Caco-2 (cell line): Measurements from ENCODE around the gene DOCK9. TPM values are rescaled to one million over a fixed set of nuclear protein-coding genes. Genes with fewer than 3 reads are reported as not detected.

ENCODE experiments used
- BruUV-seq: library from RNA; stranded (reverse); fragments of 400-500 nt; replicated peaks from 2 replicates; lab custom pipeline; 2021; lab: Mats Ljungman, UMichigan
- CTCF ChIA-PET: fragments of 300-600 bp; sonication (Branson Sonifier 250); formaldehyde crosslinking; loops from one replicate; lab custom pipeline; 2022; ENCODE audit warnings: antibody characterized with exemption; lab: Charles Lee
- POLR2A ChIA-PET: fragments of 300-600 bp; sonication (Branson Sonifier 250); formaldehyde crosslinking; loops from one replicate; lab custom pipeline; 2022; ENCODE audit warnings: antibody characterized with exemption; lab: Charles Lee
- DNase-seq, 2 experiments: peaks; one replicate each; pipeline versions ENCODE4 v3.0.0 to v3.0.0-alpha.2; 2020 to 2022
- H3K27me3 ChIP-seq: replicated peaks from 2 replicates; pipeline ENCODE4 v1.6.0; 2011; ENCODE audit warnings: low read length; ENCODE audit not compliant: control insufficient read depth, insufficient read depth
- H3K36me3 ChIP-seq: 2 replicates; pipeline ENCODE4 v1.5.1; 2011; ENCODE audit warnings: low read length; ENCODE audit not compliant: control insufficient read depth, insufficient read depth
- H3K4me1 ChIP-seq: fragments of 250-450 bp; sonication (Bioruptor Pico); 2 replicates; pipeline ENCODE4 v1.5.1; 2020; ENCODE audit warnings: mild to moderate bottlenecking
- H3K4me3 ChIP-seq: 2 replicates; pipeline ENCODE4 v1.5.1; 2011; ENCODE audit warnings: low read depth, mild to moderate bottlenecking, control low read depth, low read length
- H3K9me3 ChIP-seq: fragments of 250-450 bp; sonication (Bioruptor Pico); 2 replicates; pipeline ENCODE4 v1.5.1; 2020; ENCODE audit warnings: mild to moderate bottlenecking, moderate library complexity
- H3K27ac Mint-ChIP-seq: one replicate; pipeline ENCODE4 v1.8.0; 2022; ENCODE audit warnings: mixed read lengths; ENCODE audit not compliant: unreplicated experiment
- H3K27me3 Mint-ChIP-seq: one replicate; pipeline ENCODE4 v1.8.0; 2022; ENCODE audit warnings: mixed read lengths; ENCODE audit not compliant: insufficient read depth, unreplicated experiment
- H3K36me3 Mint-ChIP-seq: one replicate; pipeline ENCODE4 v1.8.0; 2022; ENCODE audit warnings: mild to moderate bottlenecking, mixed read lengths; ENCODE audit not compliant: insufficient read depth, unreplicated experiment
- H3K4me1 Mint-ChIP-seq: one replicate; pipeline ENCODE4 v1.8.0; 2022; ENCODE audit warnings: low read depth, mixed read lengths; ENCODE audit not compliant: unreplicated experiment
- H3K4me3 Mint-ChIP-seq: one replicate; pipeline ENCODE4 v1.8.0; 2022; ENCODE audit warnings: mild to moderate bottlenecking, moderate library complexity, mixed read lengths; ENCODE audit not compliant: unreplicated experiment
- H3K9me3 Mint-ChIP-seq: one replicate; pipeline ENCODE4 v1.8.0; 2022; ENCODE audit warnings: mixed read lengths; ENCODE audit not compliant: unreplicated experiment
- intact Hi-C: fragments of 100-400 bp; cut with micrococcal nuclease; formaldehyde crosslinking; loops from one replicate; pipeline ENCODE4 v1.10.0; 2022; ENCODE audit not compliant: unreplicated experiment
- total RNA-seq: library from RNA; stranded (reverse); gene quantifications from 2 replicates; pipeline ENCODE4 v1.2.3, GENCODE V29; 2022
- TF ChIP-seq, protein P1 (sequence below), 2 experiments: fragments of 200-600 bp in 1 of 2; IDR thresholded peaks; 1 replicate in 1 of 2; 2 replicates in 1 of 2; pipeline versions ENCODE4 v1.5.1 to v1.8.0; 2011 to 2022; ENCODE audit warnings: antibody characterized with exemption in 1 of 2, control low read depth in 1 of 2, inconsistent platforms in 1 of 2, low read depth in 1 of 2, low read length in 1 of 2, mild to moderate bottlenecking in 1 of 2, moderate library complexity in 1 of 2; ENCODE audit not compliant: insufficient read depth in 1 of 2, severe bottlenecking in 1 of 2, unreplicated experiment in 1 of 2

Gene DOCK9
- total RNA-seq, 1 experiment from 2014 or later: 260 TPM

DNA sequence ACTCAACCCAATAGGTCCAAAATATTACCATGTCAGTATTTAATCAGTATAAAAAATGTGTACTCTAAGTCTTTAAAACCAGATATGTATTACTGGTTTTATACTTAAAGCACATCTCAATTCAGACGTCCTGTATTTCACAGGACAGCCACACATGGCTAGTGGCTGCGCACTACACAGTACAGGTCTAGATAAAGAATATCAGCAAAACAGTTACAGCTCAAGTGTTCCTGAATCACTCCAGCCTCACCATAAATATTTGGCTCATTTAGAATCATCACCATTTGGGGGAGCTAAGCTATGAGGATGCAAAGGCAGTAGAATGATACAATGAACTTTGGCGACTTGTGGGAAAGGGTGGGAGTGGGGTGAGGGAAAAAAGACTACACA, 89.0 kb downstream of the DOCK9 start:
- ChIA-PET CTCF (interaction anchor here (0.6 kb wide), 1 partner anchor 145 kb away, joined by 3 read pairs; no protein-coding TSS in a partner anchor), POLR2A (no interaction called here)
- Mint-ChIP-seq H3K4me1 (peaks cover 15% of the 10 kb centered on the region), H3K27me3 (no peaks in the 10 kb centered on the region), H3K36me3 (peaks cover 96% of the 10 kb centered on the region), H3K9me3 (no peaks in the 10 kb centered on the region), H3K27ac (no peak overlapping the region), H3K4me3 (no peak overlapping the region)
- no peaks in the 10 kb centered on the region for H3K36me3 ChIP-seq
- DNase-seq: no peak
- H3K27me3 ChIP-seq: no peaks in the 10 kb centered on the region
- BruUV-seq: no TSS peak
- H3K4me3 ChIP-seq: no peak overlapping the region
- no peaks in the 10 kb centered on the region for H3K9me3 ChIP-seq
- TF ChIP-seq, protein P1, sequence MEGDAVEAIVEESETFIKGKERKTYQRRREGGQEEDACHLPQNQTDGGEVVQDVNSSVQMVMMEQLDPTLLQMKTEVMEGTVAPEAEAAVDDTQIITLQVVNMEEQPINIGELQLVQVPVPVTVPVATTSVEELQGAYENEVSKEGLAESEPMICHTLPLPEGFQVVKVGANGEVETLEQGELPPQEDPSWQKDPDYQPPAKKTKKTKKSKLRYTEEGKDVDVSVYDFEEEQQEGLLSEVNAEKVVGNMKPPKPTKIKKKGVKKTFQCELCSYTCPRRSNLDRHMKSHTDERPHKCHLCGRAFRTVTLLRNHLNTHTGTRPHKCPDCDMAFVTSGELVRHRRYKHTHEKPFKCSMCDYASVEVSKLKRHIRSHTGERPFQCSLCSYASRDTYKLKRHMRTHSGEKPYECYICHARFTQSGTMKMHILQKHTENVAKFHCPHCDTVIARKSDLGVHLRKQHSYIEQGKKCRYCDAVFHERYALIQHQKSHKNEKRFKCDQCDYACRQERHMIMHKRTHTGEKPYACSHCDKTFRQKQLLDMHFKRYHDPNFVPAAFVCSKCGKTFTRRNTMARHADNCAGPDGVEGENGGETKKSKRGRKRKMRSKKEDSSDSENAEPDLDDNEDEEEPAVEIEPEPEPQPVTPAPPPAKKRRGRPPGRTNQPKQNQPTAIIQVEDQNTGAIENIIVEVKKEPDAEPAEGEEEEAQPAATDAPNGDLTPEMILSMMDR (IDR thresholded peaks at IDR 0.05; ENCODE audit: insufficient read depth in 1 of 2, low read depth in 1 of 2, low read length in 1 of 2, severe bottlenecking in 1 of 2, unreplicated experiment in 1 of 2): no peak
- no peaks in the 10 kb centered on the region for H3K4me1 ChIP-seq
- intact Hi-C loops: loop anchor here (2.0 kb wide), 1 partner anchor 144 kb away; no protein-coding TSS in a partner anchor

DNA sequence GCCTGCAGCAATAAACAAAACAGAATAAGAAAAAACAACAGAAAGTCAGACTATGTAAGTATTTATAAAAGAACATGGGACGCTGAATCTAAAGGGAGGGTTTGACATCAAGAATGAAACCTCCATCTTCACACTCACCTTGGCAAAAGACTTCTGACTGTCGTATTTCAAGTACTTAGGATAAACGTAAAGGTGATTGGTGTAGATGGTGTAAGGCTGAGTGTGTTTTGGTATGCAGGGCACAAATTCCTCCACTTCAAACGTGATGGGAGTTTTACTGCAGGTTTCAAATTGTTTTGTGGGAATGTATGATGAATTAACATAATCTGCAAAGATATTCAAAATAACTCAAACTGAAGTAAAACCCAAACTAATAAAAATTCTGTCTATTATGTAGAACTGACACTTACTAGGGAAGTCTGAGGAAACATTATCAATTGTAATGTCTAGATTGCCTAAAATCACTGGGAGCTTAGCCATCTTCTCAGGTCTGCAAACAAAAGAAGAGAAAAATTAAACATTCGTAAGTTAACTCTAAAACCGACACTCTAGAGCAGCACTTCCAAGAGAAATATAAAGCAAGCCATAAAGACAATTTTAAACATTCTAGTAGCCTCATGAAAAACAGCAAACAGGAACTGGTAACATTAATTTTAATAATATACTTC, 89.5 kb downstream of the DOCK9 start:
- TF ChIP-seq, protein P1 (IDR thresholded peaks at IDR 0.05; ENCODE audit: insufficient read depth in 1 of 2, low read depth in 1 of 2, low read length in 1 of 2, severe bottlenecking in 1 of 2, unreplicated experiment in 1 of 2): no peak
- Mint-ChIP-seq H3K4me3 (no peak overlapping the region), H3K4me1 (peaks cover 15% of the 10 kb centered on the region), H3K27ac (no peak overlapping the region), H3K27me3 (no peaks in the 10 kb centered on the region), H3K36me3 (peaks cover 98% of the 10 kb centered on the region), H3K9me3 (no peaks in the 10 kb centered on the region)
- intact Hi-C loops: loop anchor here (2.0 kb wide), 1 partner anchor 144 kb away; no protein-coding TSS in a partner anchor
- H3K4me1 ChIP-seq: no peaks in the 10 kb centered on the region
- DNase-seq: no peak
- H3K27me3 ChIP-seq: no peaks in the 10 kb centered on the region
- ChIA-PET CTCF (interaction anchor here (0.6 kb wide), 1 partner anchor 145 kb away, joined by 3 read pairs; no protein-coding TSS in a partner anchor), POLR2A (no interaction called here)
- H3K36me3 ChIP-seq: no peaks in the 10 kb centered on the region
- H3K9me3 ChIP-seq: no peaks in the 10 kb centered on the region
- H3K4me3 ChIP-seq: no peak overlapping the region
- BruUV-seq: no TSS peak

GRCh38 chr13:98886587-98887230, 91.2 kb downstream of the DOCK9 start:
- peaks cover 98% of the 10 kb centered on the region for H3K36me3 Mint-ChIP-seq
- no peaks in the 10 kb centered on the region for H3K9me3 ChIP-seq
- intact Hi-C loops: no loop called here
- H3K27me3 Mint-ChIP-seq: no peaks in the 10 kb centered on the region
- no peak overlapping the region for H3K4me3 Mint-ChIP-seq
- H3K36me3 ChIP-seq: peaks cover 1% of the 10 kb centered on the region
- peaks cover 7% of the 10 kb centered on the region for H3K4me1 Mint-ChIP-seq
- TF ChIP-seq, protein P1 (IDR thresholded peaks at IDR 0.05; ENCODE audit: insufficient read depth in 1 of 2, low read depth in 1 of 2, low read length in 1 of 2, severe bottlenecking in 1 of 2, unreplicated experiment in 1 of 2): no peak
- no peak overlapping the region for H3K4me3 ChIP-seq
- no peaks in the 10 kb centered on the region for H3K27me3 ChIP-seq
- ChIA-PET CTCF (no interaction called here), POLR2A (no interaction called here)
- BruUV-seq: no TSS peak
- H3K9me3 Mint-ChIP-seq: no peaks in the 10 kb centered on the region
- H3K27ac Mint-ChIP-seq: peak overlapping the region; percentile 6
- H3K4me1 ChIP-seq: no peaks in the 10 kb centered on the region
- DNase-seq: no peak
